CD4-positive, alpha-beta T cell treated with Interleukin-4 for 1 hour (primary cell): ENCODE measurements around the gene RRM1.
"Not testable (repeated sequence)": the region's sequence is repeated elsewhere in the genome, so short reads cannot be mapped to it uniquely, and the experiment has no call there.

Source experiments
- DNase-seq, 2 donors: peaks; one replicate each; pipeline ENCODE4 v3.0.0-alpha.2; 2020 to 2022

The RRM1 gene

DNA sequence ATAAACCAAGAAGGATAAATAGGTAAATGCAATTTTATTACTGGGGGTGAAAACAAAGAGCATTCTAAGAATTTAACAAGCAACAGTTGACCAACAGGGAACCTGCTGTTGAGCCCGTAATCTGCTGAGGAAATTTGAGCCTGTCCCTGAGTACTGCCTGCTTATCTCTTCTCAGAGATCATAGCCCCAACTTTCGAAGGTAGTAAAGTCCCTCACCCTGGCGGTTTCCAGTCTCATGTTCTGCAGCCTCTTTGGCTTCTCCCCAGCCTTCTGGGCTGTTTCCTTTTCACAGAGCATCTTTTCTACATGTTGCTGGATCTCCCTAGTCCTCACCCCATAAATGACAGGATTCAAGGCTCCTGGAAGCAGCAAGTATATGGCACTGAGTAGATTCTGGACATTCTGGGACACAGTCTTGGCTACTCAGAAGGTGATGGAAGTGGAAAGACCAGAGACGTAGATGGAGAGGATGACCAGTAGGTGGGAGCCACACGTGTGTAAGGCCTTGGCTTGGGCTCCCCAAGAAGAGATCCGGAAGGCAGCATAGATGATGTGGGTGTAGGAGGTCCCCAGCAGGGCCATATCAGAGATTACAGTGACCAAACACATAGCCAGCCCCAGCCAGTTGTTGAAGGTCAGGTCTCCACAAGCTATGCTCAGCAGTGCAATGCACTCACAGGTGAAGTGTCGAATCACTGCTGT is 51.6 kb downstream of the RRM1 start:
- no peak for DNase-seq

DNA sequence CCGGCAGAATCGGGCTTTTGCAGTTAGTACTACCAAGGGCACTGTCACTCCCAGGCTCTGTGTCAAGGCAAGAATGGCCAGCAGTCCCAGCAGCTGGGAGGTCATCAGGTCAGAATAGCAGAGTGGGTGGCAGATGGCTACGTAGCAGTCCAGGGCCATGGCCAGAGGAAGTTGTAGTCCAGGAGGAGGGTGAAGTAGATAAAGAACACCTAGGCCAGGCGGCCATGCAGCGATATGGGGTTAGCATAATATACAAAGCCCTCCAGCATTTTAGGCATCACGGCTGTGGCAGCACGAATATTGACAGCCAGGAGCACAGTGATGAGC is 52.1 kb downstream of the RRM1 start:
- DNase-seq = no peak

DNA sequence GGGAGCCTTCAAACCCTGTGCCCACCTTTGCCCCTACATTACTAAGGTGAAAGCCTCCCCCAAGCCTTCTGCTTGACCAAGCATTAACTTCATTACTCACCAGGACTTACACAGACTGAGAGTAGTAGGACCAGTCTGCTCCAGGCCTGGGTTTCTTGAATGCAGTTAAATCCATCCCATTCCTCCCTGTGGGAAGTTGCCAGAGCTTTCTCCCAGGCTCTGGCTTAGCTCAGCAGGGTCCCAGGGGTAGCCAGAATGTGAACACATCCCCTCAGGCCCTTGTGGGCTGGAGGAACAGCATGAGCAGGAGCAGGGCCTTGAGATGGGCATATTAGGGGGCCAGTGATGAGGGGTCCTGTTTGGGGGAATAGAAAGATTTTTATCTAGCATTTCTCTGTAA is 59.9 kb downstream of the RRM1 start:
- no peak for DNase-seq

DNA sequence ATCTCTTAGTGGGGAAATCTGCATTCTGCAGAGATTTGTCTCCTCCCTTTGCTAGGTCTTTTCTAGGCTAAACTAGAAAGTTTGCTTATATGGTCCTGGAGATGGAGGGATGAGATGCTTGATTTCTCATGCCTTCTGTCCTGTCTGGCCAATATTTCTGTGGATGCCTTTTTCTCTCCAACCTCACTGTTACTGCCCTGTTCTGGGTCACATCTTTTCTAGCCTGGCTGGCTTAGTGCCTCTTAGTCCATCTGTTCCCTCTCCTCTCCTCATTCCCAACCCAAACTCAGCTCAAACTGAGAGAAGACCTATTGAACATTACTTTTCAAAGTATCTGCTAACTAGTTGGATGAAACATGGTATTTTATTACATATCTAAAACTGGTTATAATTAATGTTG is 62.0 kb downstream of the RRM1 start:
- DNase-seq = no peak

DNA sequence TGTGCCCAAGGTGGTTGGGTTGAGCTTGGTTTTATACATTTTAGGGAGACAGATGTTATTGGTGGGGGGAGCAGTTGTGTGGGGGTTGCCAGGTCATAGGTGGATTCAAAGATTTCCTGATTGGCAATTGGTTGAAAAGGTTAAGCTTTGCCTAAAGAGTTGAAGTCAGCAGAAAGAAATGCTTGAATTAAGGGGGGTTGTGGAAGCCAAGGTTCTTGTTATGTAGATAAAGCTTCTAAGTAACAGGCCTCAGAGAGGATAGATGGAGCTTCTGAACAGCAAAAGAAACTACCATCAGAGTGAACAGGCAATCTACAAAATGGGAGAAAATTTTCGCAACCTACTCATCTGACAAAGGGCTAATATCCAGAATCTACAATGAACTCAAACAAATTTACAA is 64.2 kb downstream of the RRM1 start:
- not testable (repeated sequence) for DNase-seq

DNA sequence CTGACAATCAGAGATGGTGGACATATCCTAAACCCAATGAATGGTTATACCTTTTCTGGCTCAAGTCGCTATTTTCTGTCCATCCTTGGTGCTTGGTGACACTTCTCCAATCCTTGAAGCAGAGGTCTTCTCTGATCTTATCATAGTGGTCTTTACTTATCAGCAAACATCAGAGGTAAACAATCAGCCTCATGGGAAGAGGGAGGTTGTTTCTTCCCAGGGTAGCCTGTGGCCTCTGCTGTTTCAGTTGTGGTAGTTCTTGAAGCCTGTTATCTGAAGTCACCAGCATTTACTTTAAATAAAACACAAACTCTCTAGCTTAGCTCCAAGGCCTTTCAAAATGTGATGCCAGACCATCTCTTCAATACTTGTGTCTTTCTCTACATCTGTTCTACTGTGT is 66.7 kb downstream of the RRM1 start:
- no peak for DNase-seq

DNA sequence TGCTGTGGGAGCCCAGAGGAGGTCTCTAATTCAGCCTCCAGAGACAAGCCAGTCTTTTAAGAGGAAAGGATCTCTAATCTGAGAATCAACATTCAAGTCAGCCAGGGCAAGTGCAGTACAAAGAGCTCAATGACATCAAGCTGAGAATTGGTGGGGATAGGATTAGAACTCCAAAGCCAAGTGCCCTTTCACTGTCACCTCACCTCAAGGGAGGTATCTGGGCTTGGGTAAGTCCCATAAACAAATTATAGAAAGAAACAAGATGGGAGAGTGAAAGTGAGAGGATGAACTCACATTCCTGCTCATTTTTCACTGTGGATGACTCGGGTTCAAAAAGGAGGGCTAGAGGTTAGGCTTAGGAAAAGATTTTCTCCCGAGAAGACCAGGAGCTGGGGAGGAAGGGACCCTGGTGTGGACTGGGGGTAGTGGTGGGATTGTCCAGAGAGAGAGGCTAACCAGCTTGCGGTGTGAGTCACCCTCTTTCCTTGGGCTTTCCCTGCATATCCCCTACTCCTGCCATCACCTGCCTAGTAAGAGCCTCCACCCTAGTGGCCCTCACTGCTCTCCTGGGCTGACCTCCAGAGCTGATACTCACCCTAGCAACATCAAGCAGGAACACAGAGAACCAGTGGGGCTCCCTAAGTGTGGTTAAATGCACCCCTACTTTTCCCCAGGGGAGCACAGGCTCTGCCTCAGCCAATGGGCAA is 70.4 kb downstream of the RRM1 start:
- DNase-seq = no peak

DNA sequence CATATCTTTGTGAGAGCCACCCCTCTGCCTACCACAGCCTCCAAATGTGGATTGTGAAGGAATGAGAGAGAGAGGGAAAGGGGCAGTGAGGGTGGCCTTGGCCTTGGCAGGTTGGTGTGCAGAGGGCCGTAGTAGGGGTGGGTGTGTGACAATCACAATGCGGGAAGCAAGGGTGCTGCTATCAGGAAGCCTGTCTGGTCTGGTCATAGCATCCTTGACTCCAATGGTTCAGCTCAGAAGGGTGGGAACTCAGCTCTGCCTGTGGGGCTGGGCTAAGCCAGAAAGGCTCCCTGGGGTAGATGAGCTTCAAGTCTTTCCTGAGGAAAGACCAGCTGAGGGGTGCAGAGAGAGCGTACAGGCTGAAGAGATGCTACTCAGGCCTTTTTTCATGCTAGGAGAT is 72.7 kb downstream of the RRM1 start:
- DNase-seq = no peak

DNA sequence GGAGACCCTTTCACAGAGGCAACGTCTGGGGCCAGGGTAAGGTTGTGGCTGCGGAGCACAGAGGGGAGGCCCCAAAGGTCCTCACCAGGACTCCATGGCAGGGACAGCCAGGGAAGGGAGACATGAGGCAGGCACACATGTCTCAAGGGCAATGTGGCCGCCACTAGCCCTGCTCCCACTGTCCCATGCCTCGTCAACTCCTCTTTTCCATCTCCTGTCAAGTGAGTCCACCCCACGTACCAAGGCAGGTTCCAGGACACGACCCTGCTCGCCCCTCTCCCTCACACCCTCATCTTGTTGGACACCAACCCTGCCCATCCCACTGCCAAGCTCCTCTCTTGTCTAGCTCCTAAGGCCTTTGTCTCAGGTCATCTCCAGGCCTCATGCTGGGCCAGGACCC is 73.2 kb downstream of the RRM1 start:
- no peak for DNase-seq

DNA sequence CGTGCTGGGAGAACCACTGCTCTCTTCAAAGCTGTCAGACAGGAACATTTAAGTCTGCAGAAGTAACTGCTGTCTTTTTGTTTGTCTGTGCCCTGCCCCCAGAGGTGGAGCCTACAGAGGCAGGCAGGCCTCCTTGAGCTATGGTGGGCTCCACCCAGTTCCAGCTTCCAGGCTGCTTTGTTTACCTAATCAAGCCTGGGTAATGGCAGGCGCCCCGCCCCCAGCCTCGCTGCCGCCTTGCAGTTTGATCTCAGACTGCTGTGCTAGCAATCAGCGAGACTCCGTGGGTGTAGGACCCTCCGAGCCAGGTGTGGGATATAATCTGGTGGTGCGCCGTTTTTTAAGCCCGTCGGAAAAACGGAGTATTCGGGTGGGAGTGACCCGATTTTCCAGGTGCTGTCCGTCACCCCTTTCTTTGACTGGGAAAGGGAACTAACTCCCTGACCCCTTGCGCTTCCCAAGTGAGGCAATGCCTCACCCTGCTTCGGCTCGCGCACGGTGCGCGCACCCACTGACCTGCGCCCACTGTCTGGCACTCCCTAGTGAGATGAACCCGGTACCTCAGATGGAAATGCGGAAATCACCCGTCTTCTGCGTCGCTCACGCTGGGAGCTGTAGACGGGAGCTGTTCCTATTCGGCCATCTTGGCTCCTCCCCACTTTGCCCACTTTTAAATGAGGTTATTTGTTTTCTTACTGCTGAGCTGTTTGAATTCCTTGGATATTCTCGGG is 81.2 kb downstream of the RRM1 start:
- not testable (repeated sequence) for DNase-seq

DNA sequence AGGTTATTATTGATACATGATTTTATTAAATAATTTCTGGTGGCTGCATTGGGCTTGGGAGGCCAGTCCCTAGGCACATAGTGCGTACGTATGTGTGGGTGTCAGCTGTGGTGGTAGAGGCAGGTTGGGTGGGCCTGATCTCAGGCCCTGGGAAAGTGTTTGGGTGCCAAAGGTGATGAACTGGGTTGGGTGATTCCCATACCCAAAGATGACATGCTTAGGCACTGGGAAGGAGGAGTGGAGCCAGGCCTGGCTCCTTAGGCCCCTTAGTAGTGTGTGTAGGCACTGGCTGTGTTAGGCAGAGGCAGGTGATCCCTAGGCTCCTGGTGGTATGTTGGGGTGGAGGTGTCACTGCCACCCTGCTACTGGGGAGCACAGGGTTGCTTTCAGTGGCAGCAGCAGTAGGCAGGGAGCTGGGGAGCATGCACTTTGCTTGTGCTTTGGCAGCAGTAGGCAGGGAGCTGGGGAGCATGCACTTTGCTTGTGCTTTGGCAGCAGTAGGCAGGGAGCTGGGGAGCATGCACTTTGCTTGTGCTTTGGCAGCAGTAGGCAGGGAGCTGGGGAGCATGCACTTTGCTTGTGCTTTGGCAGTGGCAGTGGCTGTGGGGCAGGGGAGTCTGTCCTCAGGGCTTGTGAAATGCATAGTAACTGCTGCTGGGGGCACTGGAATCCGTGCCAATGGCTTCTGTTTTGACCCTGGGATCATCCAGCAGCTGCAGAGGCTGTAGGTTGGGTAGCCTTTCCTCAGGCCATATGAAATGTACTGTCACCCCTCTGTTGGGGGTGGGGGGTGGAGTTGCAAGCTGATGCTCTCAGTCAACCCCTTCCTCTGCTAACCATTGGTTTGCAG is 84.4 kb downstream of the RRM1 start:
- no peak for DNase-seq

DNA sequence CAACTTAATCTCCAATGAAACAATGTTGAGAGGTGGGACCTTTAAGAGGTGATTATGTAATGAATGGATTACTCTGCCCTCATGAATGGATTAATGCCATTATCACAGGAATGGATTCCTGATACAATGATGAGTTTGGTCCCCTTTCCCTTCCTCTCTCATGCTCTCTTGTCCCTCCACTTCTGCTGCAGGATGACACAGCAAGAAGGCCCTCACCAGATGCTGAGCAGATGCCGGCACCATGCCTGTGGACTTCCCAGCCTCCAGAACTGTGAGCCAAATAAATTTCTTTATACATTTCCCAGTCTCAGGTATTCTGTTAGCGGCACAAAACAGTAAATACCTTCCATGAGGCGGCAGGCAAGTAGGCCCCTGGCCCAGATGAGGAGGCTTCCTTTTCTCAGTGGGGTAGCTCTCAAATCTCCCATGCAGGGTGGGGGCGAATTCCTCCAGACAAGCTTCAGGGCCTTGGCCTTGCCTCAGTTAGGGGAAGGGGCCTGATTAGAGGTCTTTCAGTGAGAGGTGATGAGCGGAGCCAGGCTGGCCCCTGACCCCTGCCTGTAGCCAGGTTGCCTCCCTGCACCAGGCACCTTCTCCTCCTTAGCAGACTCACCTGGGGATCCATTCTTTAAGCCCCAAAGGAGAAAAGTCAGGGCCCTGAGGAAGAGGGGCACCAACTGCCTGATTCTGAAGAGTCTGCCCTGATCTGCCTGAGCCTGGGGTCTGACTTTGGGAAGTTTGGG is 86.0 kb downstream of the RRM1 start:
- DNase-seq = no peak

DNA sequence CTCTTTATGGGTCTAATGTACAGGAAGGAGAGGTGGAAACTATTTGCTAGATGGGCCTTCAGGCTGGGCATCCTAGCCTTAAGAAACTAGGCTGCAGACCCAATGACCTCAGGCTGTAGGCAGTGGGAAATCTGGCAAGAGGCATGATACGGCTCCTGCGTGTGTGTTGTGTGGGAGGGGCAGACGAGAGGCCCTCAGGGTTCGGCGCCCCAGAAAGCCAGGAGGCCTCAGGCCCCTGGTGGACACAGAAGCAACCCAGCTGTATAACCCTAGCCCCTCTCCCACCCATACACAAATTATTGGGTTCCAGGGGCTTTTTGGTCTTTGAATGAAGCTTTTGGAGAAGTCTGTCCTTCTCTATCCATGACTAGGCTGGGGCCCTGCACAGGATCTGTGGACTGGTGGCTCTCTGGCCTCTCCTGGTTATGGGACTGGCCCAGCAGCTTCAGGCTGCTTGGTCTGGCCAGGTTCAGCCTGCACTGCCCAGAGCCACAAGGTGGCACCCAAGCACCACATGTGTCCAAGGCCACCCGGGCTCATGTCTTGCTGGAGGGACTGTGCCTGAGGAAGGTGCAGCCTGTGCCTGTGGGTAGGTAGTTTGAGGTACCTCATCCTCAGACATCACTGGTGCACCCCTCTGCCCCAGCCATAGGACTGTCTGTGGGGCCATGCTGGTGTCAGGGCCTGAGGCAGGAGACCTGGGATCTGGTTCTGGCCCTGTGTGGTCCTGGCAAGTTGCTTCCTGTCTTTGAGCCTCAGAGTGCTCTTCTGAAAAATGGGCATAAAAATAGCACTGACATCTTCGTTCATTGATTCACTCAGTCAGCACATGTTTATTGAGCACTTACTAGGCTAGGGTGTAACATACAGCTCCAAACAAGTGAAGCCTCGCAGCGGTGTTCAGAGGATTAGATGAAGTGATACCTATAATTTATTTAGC is 87.5 kb downstream of the RRM1 start:
- DNase-seq = peak in 1 of 2 donors; percentile 12

DNA sequence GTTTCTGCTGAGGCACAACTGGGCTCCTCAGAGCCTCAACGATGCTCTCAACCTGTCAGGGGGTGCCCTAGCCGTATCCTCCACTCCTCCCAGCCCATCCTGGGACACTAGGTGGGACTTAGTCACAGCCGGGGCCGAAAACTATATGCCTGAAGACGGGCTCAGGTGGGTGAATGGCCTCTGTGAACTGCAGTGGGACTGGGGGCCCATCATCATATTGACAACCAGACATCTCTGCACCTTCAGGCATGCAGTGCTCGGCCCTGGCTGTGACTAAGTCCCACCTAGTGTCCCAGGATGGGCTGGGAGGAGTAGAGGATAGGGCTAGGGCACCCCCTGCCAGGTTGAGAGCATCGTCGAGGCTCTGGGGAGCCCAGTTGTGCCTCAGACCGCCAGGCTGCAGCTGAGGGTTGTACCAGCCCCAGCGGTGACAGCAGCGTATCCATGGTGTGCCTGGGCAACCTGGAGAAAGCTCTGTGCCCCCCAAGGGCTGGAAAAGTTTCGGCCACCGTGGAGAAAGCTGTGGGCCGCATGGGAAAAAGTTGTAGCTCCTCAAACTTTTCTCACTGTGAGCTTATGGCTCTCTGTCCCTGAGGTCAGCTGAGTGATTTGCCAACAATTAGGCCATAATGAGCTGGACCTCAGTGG is 88.9 kb downstream of the RRM1 start:
- DNase-seq = no peak

DNA sequence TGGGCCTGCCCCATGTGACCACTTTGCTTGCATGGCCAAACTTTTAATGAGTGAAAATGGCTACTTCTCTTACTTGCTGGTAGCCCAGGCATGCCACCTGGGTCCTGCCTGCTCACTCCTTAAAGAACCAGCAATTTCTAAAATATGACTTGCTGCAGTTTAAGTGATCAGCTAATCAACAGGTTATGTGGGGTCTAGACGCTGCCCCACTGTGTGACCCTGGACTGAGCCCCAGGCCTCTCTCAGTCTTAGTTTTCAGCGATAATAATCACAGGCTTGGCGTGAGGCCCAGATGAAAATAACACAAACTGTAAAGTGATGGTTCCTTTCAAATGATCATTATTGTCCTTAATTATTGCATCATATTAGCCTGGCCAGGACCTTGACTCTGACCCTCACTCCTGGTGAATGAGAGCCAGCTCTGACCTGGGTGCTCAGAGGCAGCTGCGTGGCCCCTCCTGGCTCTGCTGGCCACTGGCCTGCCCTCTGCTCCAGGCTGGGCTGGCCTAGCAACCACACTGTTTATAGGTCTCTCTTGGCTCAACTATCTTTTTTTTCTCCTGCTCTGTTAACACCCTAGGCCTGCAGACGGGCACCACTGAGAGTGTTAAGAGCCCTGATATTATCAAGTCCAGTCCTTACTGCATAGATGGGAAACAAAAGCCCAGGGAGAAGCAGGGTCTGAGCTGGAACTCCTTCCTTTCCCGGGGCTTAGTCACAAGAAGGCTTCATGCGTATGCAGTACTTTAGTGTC is 89.7 kb downstream of the RRM1 start:
- no peak for DNase-seq

DNA sequence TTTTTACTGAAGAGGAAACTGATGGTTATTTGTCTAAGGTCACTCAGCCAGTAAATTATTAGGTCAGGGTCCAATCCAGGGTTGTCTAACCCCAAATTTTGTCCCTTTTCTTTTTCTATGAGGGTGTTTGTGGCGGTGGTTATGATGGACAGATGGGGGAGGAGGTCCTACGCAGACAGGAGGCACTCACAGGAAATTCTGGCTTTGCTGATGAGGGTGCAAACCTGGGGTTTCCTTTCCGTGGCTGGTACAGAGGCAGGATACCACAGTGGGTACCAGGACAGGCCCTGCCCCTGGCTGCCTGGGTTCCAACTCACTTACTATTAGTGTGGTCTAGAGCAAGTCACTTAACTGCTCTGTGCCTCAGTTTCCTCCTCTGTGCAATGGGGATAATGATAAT is 91.0 kb downstream of the RRM1 start:
- DNase-seq = no peak

DNA sequence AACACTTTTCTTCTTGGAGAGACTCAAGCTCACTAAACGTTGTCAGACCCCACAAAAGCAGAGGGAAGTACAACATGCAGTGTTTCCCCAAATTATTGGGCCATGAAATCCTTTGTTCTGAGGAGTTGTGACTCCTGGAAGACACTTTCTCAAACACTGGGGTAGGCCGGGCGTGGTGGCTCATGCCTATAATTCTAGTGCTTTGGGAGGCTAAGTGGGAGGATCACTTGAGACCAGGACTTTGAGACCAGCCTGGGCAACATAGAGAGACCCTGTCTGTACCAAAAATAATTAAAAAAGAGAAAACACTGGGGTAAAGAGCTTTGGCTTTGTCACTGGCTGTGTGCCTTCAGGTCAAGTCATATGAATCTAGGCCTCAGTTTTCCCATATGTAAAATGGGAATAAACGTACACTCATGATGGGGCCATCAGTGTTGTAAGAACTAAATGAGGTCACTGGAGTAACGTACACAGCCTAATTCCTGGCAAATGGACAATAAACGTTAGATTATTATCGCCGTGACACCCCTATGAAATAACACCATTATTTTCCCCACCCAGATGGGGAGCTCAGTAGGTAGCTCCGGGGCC is 92.0 kb downstream of the RRM1 start:
- no peak for DNase-seq

DNA sequence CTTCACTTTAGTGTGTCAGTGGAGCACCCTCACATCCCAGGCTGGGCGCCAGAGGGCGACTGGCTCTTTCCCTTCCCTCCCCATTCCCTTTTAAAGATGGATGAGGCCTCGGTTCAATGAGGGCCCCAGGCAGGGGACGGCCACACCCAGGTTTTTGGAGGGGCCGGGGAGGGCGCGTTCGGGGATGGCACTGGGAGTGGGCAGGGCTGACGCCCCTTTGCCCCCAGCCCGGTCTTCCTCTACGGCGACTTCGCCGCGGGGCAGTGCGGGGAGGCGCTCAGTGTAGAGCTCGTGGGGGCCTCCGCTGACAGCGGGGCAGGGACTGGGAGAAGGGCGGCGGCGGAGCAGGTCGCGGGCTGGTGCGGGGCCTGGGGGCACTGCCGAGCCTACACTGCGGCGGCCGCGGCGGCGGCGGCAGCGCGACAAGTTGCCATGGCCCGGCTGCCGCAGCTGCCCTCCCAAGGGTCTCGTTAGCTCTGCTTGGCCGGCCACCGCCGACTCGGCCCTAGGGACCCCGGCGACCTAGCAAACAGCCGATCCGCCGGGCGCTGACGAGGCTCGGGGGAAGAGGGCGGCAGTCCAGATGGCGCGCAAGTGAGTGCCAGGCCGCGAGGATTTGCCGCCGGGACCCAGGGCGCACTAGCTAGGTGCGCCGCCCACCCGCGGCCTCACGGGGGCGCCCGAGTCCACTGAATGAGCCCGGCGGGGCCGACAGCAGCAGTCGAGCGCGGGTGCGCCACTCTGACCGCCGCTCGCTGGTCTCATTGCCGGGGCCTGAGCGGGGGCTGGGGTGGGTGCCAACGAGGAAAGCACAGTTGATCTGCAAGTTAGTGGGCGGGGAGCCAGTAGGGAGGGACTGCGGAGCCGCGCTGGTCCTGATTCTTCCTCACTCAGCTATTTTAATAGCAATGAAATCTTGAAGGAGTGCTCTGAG is 92.7 kb downstream of the RRM1 start:
- peak; percentile 77 to 78 for DNase-seq
